ENCODE measurements around the gene ANKRD50.

ANKRD50 gene

DNA sequence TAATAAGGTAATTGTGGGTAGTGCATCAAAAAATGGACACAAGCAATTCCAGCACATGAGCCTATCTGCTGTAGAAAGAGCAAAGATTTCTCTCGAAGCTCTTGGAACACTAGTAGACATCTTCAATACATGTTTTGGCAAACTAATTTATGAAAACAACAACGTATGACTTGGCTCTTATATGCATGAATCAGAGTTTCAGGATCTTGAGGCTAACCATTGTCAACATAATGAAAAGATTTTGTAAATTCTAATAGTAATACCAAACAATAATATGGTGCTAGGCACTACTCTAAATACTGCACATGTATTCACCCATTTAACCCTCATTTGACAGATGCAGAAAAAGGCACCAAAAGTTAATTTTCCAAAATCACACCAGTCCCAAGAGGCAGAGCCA, 25.1 kb upstream of the ANKRD50 start:
- H3K4me3 ChIP-seq (replicated peaks; ENCODE audit: low read depth, low read length) = no peak overlapping the region
- TF ChIP-seq CTCF (IDR thresholded peaks at IDR 0.05; ENCODE audit: insufficient read depth, low read length, poor library complexity, severe bottlenecking) = no peak
- H3K36me3 ChIP-seq (ENCODE audit: control insufficient read depth, insufficient read depth, low read length) = no peaks in the 10 kb centered on the region
- no peaks in the 10 kb centered on the region for H3K27me3 ChIP-seq (replicated peaks; ENCODE audit: control insufficient read depth, insufficient read depth, low read length)
- no peak for DNase-seq (ENCODE audit: extremely low read depth, insufficient read length)

GRCh38 chr4:124736526-124736925, 24.0 kb upstream of the ANKRD50 start:
- Histone ChIP-seq H3K27me3 (replicated peaks; ENCODE audit: control insufficient read depth, insufficient read depth, low read length) (no peaks in the 10 kb centered on the region), H3K36me3 (ENCODE audit: control insufficient read depth, insufficient read depth, low read length) (no peaks in the 10 kb centered on the region), H3K4me3 (replicated peaks; ENCODE audit: low read depth, low read length) (no peak overlapping the region)
- no peak for DNase-seq (ENCODE audit: extremely low read depth, insufficient read length)
- no peak for TF ChIP-seq CTCF (IDR thresholded peaks at IDR 0.05; ENCODE audit: insufficient read depth, low read length, poor library complexity, severe bottlenecking)

GRCh38 chr4:124727331-124727890, 14.9 kb upstream of the ANKRD50 start:
- Histone ChIP-seq H3K36me3 (ENCODE audit: control insufficient read depth, insufficient read depth, low read length) (no peaks in the 10 kb centered on the region), H3K27me3 (replicated peaks; ENCODE audit: control insufficient read depth, insufficient read depth, low read length) (no peaks in the 10 kb centered on the region), H3K4me3 (replicated peaks; ENCODE audit: low read depth, low read length) (no peak overlapping the region)
- TF ChIP-seq CTCF (IDR thresholded peaks at IDR 0.05; ENCODE audit: insufficient read depth, low read length, poor library complexity, severe bottlenecking) = no peak
- DNase-seq (ENCODE audit: extremely low read depth, insufficient read length) = no peak

GRCh38 chr4:124726269-124726668, 13.7 kb upstream of the ANKRD50 start:
- no peak for DNase-seq (ENCODE audit: extremely low read depth, insufficient read length)
- H3K36me3 ChIP-seq (ENCODE audit: control insufficient read depth, insufficient read depth, low read length) = no peaks in the 10 kb centered on the region
- TF ChIP-seq CTCF (IDR thresholded peaks at IDR 0.05; ENCODE audit: insufficient read depth, low read length, poor library complexity, severe bottlenecking) = no peak
- H3K4me3 ChIP-seq (replicated peaks; ENCODE audit: low read depth, low read length) = no peak overlapping the region
- no peaks in the 10 kb centered on the region for H3K27me3 ChIP-seq (replicated peaks; ENCODE audit: control insufficient read depth, insufficient read depth, low read length)

DNA sequence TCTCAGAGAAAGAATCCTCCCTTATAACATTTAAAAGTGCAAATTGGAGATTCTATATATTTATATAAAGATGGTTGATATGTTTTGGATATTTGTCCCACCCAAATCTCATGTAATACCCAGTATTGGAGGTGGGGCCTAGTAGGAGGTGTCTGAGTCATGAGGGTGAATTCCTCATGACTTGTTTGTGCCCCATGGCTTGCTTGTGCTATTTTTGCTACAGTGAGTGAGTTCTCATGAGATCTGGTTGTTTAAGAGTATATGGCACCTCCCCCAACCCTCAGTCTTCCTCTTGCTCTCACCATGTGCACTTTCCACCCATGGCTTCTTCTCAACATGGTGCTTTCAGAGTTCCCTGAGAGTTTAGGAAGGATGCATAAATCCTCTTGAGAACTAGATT, 9.5 kb upstream of the ANKRD50 start:
- TF ChIP-seq CTCF (IDR thresholded peaks at IDR 0.05; ENCODE audit: insufficient read depth, low read length, poor library complexity, severe bottlenecking) = no peak
- no peak for DNase-seq (ENCODE audit: extremely low read depth, insufficient read length)
- H3K27me3 ChIP-seq (replicated peaks; ENCODE audit: control insufficient read depth, insufficient read depth, low read length) = no peaks in the 10 kb centered on the region; the same call in 1 of the 2 replicates
- no peaks in the 10 kb centered on the region for H3K36me3 ChIP-seq (ENCODE audit: control insufficient read depth, insufficient read depth, low read length)
- H3K4me3 ChIP-seq (replicated peaks; ENCODE audit: low read depth, low read length) = no peak overlapping the region

- no peak for TF ChIP-seq CTCF (IDR thresholded peaks at IDR 0.05; ENCODE audit: insufficient read depth, low read length, poor library complexity, severe bottlenecking)
- no peak for DNase-seq (ENCODE audit: extremely low read depth, insufficient read length)
- Histone ChIP-seq H3K4me3 (replicated peaks; ENCODE audit: low read depth, low read length) (no peak overlapping the region), H3K36me3 (ENCODE audit: control insufficient read depth, insufficient read depth, low read length) (no peaks in the 10 kb centered on the region), H3K27me3 (replicated peaks; ENCODE audit: control insufficient read depth, insufficient read depth, low read length) (no peaks in the 10 kb centered on the region; the same call in 1 of the 2 replicates)
Observed at GRCh38 chr4:124717101-124717500, 4.6 kb upstream of the ANKRD50 start.

All from GM06990 (cell line).